BLaER1 (cell line): ENCODE data around the gene TFDP2.
"Not testable (repeated sequence)": the region's sequence is repeated elsewhere in the genome, so short reads cannot be mapped to it uniquely, and the experiment has no call there.

Experiments used
- H3K27ac ChIP-seq: shearing (Covaris generic); formaldehyde crosslinking; 2 replicates; pipeline ENCODE4 v1.8.1; 2022
- H3K27me3 ChIP-seq: shearing (Covaris generic); formaldehyde crosslinking; 2 replicates; pipeline ENCODE4 v1.8.1; 2022
- H3K36me3 ChIP-seq: shearing (Covaris generic); formaldehyde crosslinking; 2 replicates; pipeline ENCODE4 v1.8.1; 2022
- H3K4me1 ChIP-seq: shearing (Covaris generic); formaldehyde crosslinking; 2 replicates; pipeline ENCODE4 v1.8.1; 2022
- H3K4me2 ChIP-seq: shearing (Covaris generic); formaldehyde crosslinking; 2 replicates; pipeline ENCODE4 v1.8.1; 2022
- H3K4me3 ChIP-seq: shearing (Covaris generic); formaldehyde crosslinking; 2 replicates; pipeline ENCODE4 v1.8.1; 2022
- H3K9ac ChIP-seq: shearing (Covaris generic); formaldehyde crosslinking; 2 replicates; pipeline ENCODE4 v1.8.1; 2022
- H3K9me3 ChIP-seq: shearing (Covaris generic); formaldehyde crosslinking; 2 replicates; pipeline ENCODE4 v1.8.1; 2022
- H4K20me1 ChIP-seq: shearing (Covaris generic); formaldehyde crosslinking; 2 replicates; pipeline ENCODE4 v1.8.1; 2022
- Cebpa-rat ChIP-seq: shearing (Covaris generic); IDR thresholded peaks from 2 replicates; pipeline ENCODE4 v1.8.1; 2022

The TFDP2 gene

GRCh38 chr3:141981084-141981483, 168.3 kb downstream of the TFDP2 start:
- Histone ChIP-seq H3K27me3 (no peaks in the 10 kb centered on the region), H3K4me2 (no peak overlapping the region)
- no peak for TF ChIP-seq Cebpa-rat

GRCh38 chr3:141979050-141979671, 170.2 kb downstream of the TFDP2 start:
- TF ChIP-seq Cebpa-rat, result no peak

More at GRCh38 chr3:141981084-141981483, 168.3 kb downstream of the TFDP2 start:
- Histone ChIP-seq H4K20me1 (no peaks in the 10 kb centered on the region), H3K9me3 (no peaks in the 10 kb centered on the region), H3K36me3 (peaks cover 50% of the 10 kb centered on the region), H3K4me3 (no peak overlapping the region), H3K27ac (no peak overlapping the region), H3K9ac (no peak overlapping the region), H3K4me1 (no peaks in the 10 kb centered on the region)

GRCh38 chr3:141974777-141975176, 174.6 kb downstream of the TFDP2 start:
- H3K4me2 ChIP-seq, H3K27ac ChIP-seq, H3K9me3 ChIP-seq, H3K27me3 ChIP-seq, H3K4me3 ChIP-seq, H3K9ac ChIP-seq, H3K4me1 ChIP-seq, H4K20me1 ChIP-seq: not testable (repeated sequence)
- peaks cover 70% of the 10 kb centered on the region for H3K36me3 ChIP-seq

More at GRCh38 chr3:141979050-141979671, 170.2 kb downstream of the TFDP2 start:
- H3K4me3 ChIP-seq, result no peak overlapping the region
- no peak overlapping the region for H3K4me2 ChIP-seq
- no peaks in the 10 kb centered on the region for H4K20me1 ChIP-seq
- peaks cover 62% of the 10 kb centered on the region for H3K36me3 ChIP-seq
- H3K4me1 ChIP-seq, result no peaks in the 10 kb centered on the region
- no peaks in the 10 kb centered on the region for H3K27me3 ChIP-seq
- H3K27ac ChIP-seq, result no peak overlapping the region
- no peak overlapping the region for H3K9ac ChIP-seq
- no peaks in the 10 kb centered on the region for H3K9me3 ChIP-seq

- H3K27me3 ChIP-seq, result no peaks in the 10 kb centered on the region
- H3K4me2 ChIP-seq, result no peak overlapping the region
- no peak overlapping the region for H3K27ac ChIP-seq
- peaks cover 66% of the 10 kb centered on the region for H3K36me3 ChIP-seq
- no peak overlapping the region for H3K4me3 ChIP-seq
- TF ChIP-seq Cebpa-rat, result no peak
- H3K4me1 ChIP-seq, result no peaks in the 10 kb centered on the region
- H3K9ac ChIP-seq, result no peak overlapping the region
- no peaks in the 10 kb centered on the region for H4K20me1 ChIP-seq
- H3K9me3 ChIP-seq, result no peaks in the 10 kb centered on the region
Observed at GRCh38 chr3:141972399-141972798, 176.9 kb downstream of the TFDP2 start.

GRCh38 chr3:141971571-141971970, 177.8 kb downstream of the TFDP2 start:
- Histone ChIP-seq H4K20me1 (no peaks in the 10 kb centered on the region), H3K4me3 (no peak overlapping the region), H3K36me3 (peaks cover 66% of the 10 kb centered on the region), H3K4me1 (no peaks in the 10 kb centered on the region), H3K27me3 (no peaks in the 10 kb centered on the region), H3K27ac (no peak overlapping the region), H3K4me2 (no peak overlapping the region), H3K9me3 (no peaks in the 10 kb centered on the region), H3K9ac (no peak overlapping the region)
- TF ChIP-seq Cebpa-rat, result no peak

- H3K4me1 ChIP-seq, result no peaks in the 10 kb centered on the region
- peaks cover 50% of the 10 kb centered on the region for H3K36me3 ChIP-seq
- TF ChIP-seq Cebpa-rat, result no peak
- H3K27me3 ChIP-seq, result no peaks in the 10 kb centered on the region
- no peaks in the 10 kb centered on the region for H3K9me3 ChIP-seq
- H3K4me2 ChIP-seq, result no peak overlapping the region
- H4K20me1 ChIP-seq, result no peaks in the 10 kb centered on the region
- H3K9ac ChIP-seq, result no peak overlapping the region
- H3K27ac ChIP-seq, result no peak overlapping the region
- no peak overlapping the region for H3K4me3 ChIP-seq
Observed at GRCh38 chr3:141969711-141970110, 179.6 kb downstream of the TFDP2 start.

- Histone ChIP-seq H3K4me1 (no peaks in the 10 kb centered on the region), H3K4me3 (no peak overlapping the region), H3K27me3 (no peaks in the 10 kb centered on the region), H4K20me1 (no peaks in the 10 kb centered on the region), H3K9ac (no peak overlapping the region), H3K4me2 (no peak overlapping the region), H3K9me3 (no peaks in the 10 kb centered on the region), H3K36me3 (peaks cover 69% of the 10 kb centered on the region), H3K27ac (no peak overlapping the region)
- TF ChIP-seq Cebpa-rat, result no peak
Observed at GRCh38 chr3:141965471-141965870, 183.9 kb downstream of the TFDP2 start.

- TF ChIP-seq Cebpa-rat, result no peak
- Histone ChIP-seq H4K20me1 (no peaks in the 10 kb centered on the region), H3K9ac (no peak overlapping the region), H3K4me3 (no peak overlapping the region), H3K4me2 (no peak overlapping the region), H3K9me3 (no peaks in the 10 kb centered on the region), H3K27ac (no peak overlapping the region), H3K27me3 (no peaks in the 10 kb centered on the region), H3K36me3 (peaks cover 77% of the 10 kb centered on the region), H3K4me1 (no peaks in the 10 kb centered on the region)
Observed at GRCh38 chr3:141963301-141963700, 186.0 kb downstream of the TFDP2 start.

GRCh38 chr3:141960731-141961130, 188.6 kb downstream of the TFDP2 start:
- H4K20me1 ChIP-seq, result no peaks in the 10 kb centered on the region
- no peaks in the 10 kb centered on the region for H3K27me3 ChIP-seq
- TF ChIP-seq Cebpa-rat, result no peak
- no peak overlapping the region for H3K4me2 ChIP-seq
- H3K9me3 ChIP-seq, result no peaks in the 10 kb centered on the region
- peaks cover 84% of the 10 kb centered on the region for H3K36me3 ChIP-seq
- H3K4me1 ChIP-seq, result peaks cover 2% of the 10 kb centered on the region; the same call in 1 of the 2 replicates
- no peak overlapping the region for H3K9ac ChIP-seq
- no peak overlapping the region for H3K27ac ChIP-seq
- no peak overlapping the region for H3K4me3 ChIP-seq

GRCh38 chr3:141959589-141960554, 189.5 kb downstream of the TFDP2 start:
- Histone ChIP-seq H3K4me3 (no peak overlapping the region), H3K4me1 (peaks cover 11% of the 10 kb centered on the region), H3K27me3 (no peaks in the 10 kb centered on the region), H3K4me2 (no peak overlapping the region), H3K27ac (no peak overlapping the region), H3K36me3 (peaks cover 84% of the 10 kb centered on the region), H3K9me3 (no peaks in the 10 kb centered on the region), H3K9ac (no peak overlapping the region), H4K20me1 (no peaks in the 10 kb centered on the region)
- TF ChIP-seq Cebpa-rat, result no peak
